Parathyroid adenoma (tissue), 2 donors: ENCODE measurements around the gene ITGAL.
A peak's percentile ranks its signal among the peaks of the same experiment; 100 is the strongest.

Experiments
- H2AFZ ChIP-seq: fragments of 300-600 bp; sonication (generic); one replicate; pipeline ENCODE4 v1.7.0; 2017; ENCODE audit warnings: antibody characterized with exemption, mild to moderate bottlenecking
- H3K27ac ChIP-seq: fragments of 300-600 bp; sonication (generic); one replicate; pipeline ENCODE4 v1.7.0; 2017
- H3K27me3 ChIP-seq: fragments of 300-600 bp; sonication (generic); one replicate; pipeline ENCODE4 v1.7.0; 2017; ENCODE audit warnings: low read length; ENCODE audit not compliant: control insufficient read depth, insufficient read depth
- H3K36me3 ChIP-seq: fragments of 300-600 bp; sonication (generic); one replicate; pipeline ENCODE4 v1.7.0; 2017; ENCODE audit warnings: low read length; ENCODE audit not compliant: control insufficient read depth, insufficient read depth
- H3K4me1 ChIP-seq: fragments of 300-600 bp; sonication (generic); one replicate; pipeline ENCODE4 v1.7.0; 2017; ENCODE audit warnings: control low read depth
- H3K4me2 ChIP-seq: fragments of 300-600 bp; sonication (generic); one replicate; pipeline ENCODE4 v1.7.0; 2017; ENCODE audit warnings: low read length
- H3K4me3 ChIP-seq: fragments of 300-600 bp; sonication (generic); one replicate; pipeline ENCODE4 v1.7.0; 2017; ENCODE audit warnings: low read depth, low read length
- H3K79me2 ChIP-seq: fragments of 300-600 bp; sonication (generic); one replicate; pipeline ENCODE4 v1.7.0; 2017; ENCODE audit warnings: control low read depth
- H3K9ac ChIP-seq: fragments of 300-600 bp; sonication (generic); one replicate; pipeline ENCODE4 v1.7.0; 2017; ENCODE audit warnings: mild to moderate bottlenecking
- H3K9me3 ChIP-seq: fragments of 300-600 bp; sonication (generic); one replicate; pipeline ENCODE4 v1.7.0; 2017; ENCODE audit warnings: low read length; ENCODE audit not compliant: control insufficient read depth
- CTCF ChIP-seq: fragments of 300-600 bp; sonication (generic); IDR thresholded peaks from one replicate; pipeline ENCODE4 v1.7.0; 2017; ENCODE audit warnings: antibody characterized with exemption, mild to moderate bottlenecking
- donor health status: primary hyperparathyroidism.

Gene ITGAL

GRCh38 chr16:30439720-30440348 lies 32.7 kb upstream of the ITGAL start:
- peaks cover under 1% of the 10 kb centered on the region for H3K79me2 ChIP-seq
- no peak overlapping the region for H3K4me2 ChIP-seq
- H3K36me3 ChIP-seq = no peaks in the 10 kb centered on the region
- TF ChIP-seq CTCF = no peak
- no peaks in the 10 kb centered on the region for H3K27me3 ChIP-seq
- H3K4me3 ChIP-seq = no peak overlapping the region
- H2AFZ ChIP-seq = no peak overlapping the region
- no peak overlapping the region for H3K9ac ChIP-seq
- no peaks in the 10 kb centered on the region for H3K9me3 ChIP-seq
- H3K4me1 ChIP-seq = peaks cover 4% of the 10 kb centered on the region
- no peak overlapping the region for H3K27ac ChIP-seq

GRCh38 chr16:30443631-30444030 lies 28.9 kb upstream of the ITGAL start:
- H3K9ac ChIP-seq = no peak overlapping the region
- H3K4me1 ChIP-seq = peaks cover 6% of the 10 kb centered on the region
- H3K27ac ChIP-seq = no peak overlapping the region
- H3K4me3 ChIP-seq = no peak overlapping the region
- no peaks in the 10 kb centered on the region for H3K27me3 ChIP-seq
- H3K4me2 ChIP-seq = no peak overlapping the region
- no peak for TF ChIP-seq CTCF
- H2AFZ ChIP-seq = no peak overlapping the region
- H3K36me3 ChIP-seq = no peaks in the 10 kb centered on the region
- H3K9me3 ChIP-seq = no peaks in the 10 kb centered on the region
- H3K79me2 ChIP-seq = peaks cover 5% of the 10 kb centered on the region

- TF ChIP-seq CTCF = no peak
- peaks cover 6% of the 10 kb centered on the region for H3K4me1 ChIP-seq
- peak overlapping the region; percentile 78 for H3K9ac ChIP-seq
- H3K27me3 ChIP-seq = no peaks in the 10 kb centered on the region
- H3K27ac ChIP-seq = peak overlapping the region; percentile 84
- no peaks in the 10 kb centered on the region for H3K9me3 ChIP-seq
- peak overlapping the region; percentile 95 for H2AFZ ChIP-seq
- peak overlapping the region; percentile 93 for H3K4me2 ChIP-seq
- H3K36me3 ChIP-seq = no peaks in the 10 kb centered on the region
- H3K79me2 ChIP-seq = peaks cover 5% of the 10 kb centered on the region
- H3K4me3 ChIP-seq = peak overlapping the region; percentile 93
Measured at GRCh38 chr16:30444231-30445148, 28.1 kb upstream of the ITGAL start.

- Histone ChIP-seq H3K27ac (peak overlapping the region; percentile 84), H3K27me3 (no peaks in the 10 kb centered on the region), H3K4me3 (peak overlapping the region; percentile 93), H3K9ac (peak overlapping the region; percentile 78), H3K4me1 (peaks cover 6% of the 10 kb centered on the region), H3K4me2 (peak overlapping the region; percentile 93), H3K36me3 (no peaks in the 10 kb centered on the region), H2AFZ (peak overlapping the region; percentile 95), H3K79me2 (peaks cover 5% of the 10 kb centered on the region), H3K9me3 (no peaks in the 10 kb centered on the region)
- TF ChIP-seq CTCF = no peak
Measured at GRCh38 chr16:30445149-30445407, 27.5 kb upstream of the ITGAL start.
